ENCODE measurements around the gene UBTD1. TPM values are rescaled to one million over a fixed set of nuclear protein-coding genes. Genes with fewer than 3 reads are reported as not detected.
"Not testable (repeated sequence)": the region's sequence is repeated elsewhere in the genome, so short reads cannot be mapped to it uniquely, and the experiment has no call there.

UBTD1 gene, protein sequence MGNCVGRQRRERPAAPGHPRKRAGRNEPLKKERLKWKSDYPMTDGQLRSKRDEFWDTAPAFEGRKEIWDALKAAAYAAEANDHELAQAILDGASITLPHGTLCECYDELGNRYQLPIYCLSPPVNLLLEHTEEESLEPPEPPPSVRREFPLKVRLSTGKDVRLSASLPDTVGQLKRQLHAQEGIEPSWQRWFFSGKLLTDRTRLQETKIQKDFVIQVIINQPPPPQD
- polyA plus RNA-seq (ENCODE audit: insufficient read length): 6.5 TPM
- long read RNA-seq, donor 1, transcript UBTD1-201 (3 exons, 1,706 nt): major isoform, 12 of 12 reads
- long read RNA-seq, donor 1, partial matches to known transcripts: 0 of 12 reads
- long read RNA-seq, donor 1, other reads (novel, unspliced or antisense): 0 of 12 reads
- long read RNA-seq, donor 2, transcript UBTD1-201 (3 exons, 1,706 nt): major isoform, 5 of 5 reads
- long read RNA-seq, donor 2, partial matches to known transcripts: 0 of 5 reads
- long read RNA-seq, donor 2, other reads (novel, unspliced or antisense): 0 of 5 reads
- long read RNA-seq, donor 3, transcript UBTD1-201 (3 exons, 1,706 nt): major isoform, 8 of 8 reads
- long read RNA-seq, donor 3, partial matches to known transcripts: 0 of 8 reads
- long read RNA-seq, donor 3, other reads (novel, unspliced or antisense): 0 of 8 reads
- long read RNA-seq, donor 4: 0 reads
- long read RNA-seq, donor 5, transcript UBTD1-201 (3 exons, 1,706 nt): major isoform, 11 of 11 reads
- long read RNA-seq, donor 5, partial matches to known transcripts: 0 of 11 reads
- long read RNA-seq, donor 5, other reads (novel, unspliced or antisense): 0 of 11 reads
- long read RNA-seq, donor 6, transcript UBTD1-201 (3 exons, 1,706 nt): major isoform, 18 of 18 reads
- long read RNA-seq, donor 6, partial matches to known transcripts: 0 of 18 reads
- long read RNA-seq, donor 6, other reads (novel, unspliced or antisense): 0 of 18 reads
- long read RNA-seq, donor 7, transcript UBTD1-201 (3 exons, 1,706 nt): major isoform, 9 of 14 reads
- long read RNA-seq, donor 7, partial matches to known transcripts: 5 of 14 reads
- long read RNA-seq, donor 7, other reads (novel, unspliced or antisense): 0 of 14 reads
- long read RNA-seq, donor 8, partial matches to known transcripts: 0 of 4 reads
- long read RNA-seq, donor 8, other reads (novel, unspliced or antisense): 0 of 4 reads

DNA sequence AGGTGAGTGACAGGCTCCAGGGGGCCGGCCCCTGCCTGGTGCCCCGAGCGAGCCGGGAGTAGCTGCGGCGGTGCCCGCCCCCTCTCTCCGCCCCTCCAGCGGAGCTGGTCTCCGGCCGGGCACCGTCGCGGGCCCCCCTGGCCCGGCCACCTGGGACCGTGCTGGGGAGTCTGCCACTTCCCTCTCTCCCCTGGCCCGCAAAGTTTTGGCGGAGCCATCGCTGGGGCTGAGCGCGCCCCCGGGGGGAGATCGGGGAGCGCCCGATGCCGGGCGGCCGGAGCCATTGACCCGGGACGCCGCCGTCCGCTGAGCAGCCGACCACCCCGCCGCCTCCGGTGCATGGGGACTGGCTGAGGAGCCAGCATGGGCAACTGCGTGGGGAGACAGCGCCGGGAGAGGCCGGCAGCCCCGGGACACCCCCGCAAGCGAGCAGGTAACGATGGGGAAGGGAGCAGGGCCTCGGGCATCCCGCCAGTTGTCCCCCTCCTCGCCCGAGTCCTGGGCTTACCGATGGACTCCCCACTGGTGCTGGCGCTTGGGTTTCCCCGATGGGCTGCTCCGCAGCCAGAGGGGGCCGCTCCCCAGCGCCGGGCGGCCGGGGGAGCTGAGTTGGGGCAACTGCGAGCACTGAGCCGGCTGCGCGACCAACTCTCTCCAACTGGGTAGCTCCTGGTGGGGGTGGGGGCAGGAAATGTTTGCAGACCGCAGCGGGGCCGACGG, at the start of gene UBTD1:
TSS of gene UBTD1 (plus strand) at position 84 of the 720 bp plus-strand sequence. CDS start at position 364, 280 bp downstream.
- no peak for DNase-seq

DNA sequence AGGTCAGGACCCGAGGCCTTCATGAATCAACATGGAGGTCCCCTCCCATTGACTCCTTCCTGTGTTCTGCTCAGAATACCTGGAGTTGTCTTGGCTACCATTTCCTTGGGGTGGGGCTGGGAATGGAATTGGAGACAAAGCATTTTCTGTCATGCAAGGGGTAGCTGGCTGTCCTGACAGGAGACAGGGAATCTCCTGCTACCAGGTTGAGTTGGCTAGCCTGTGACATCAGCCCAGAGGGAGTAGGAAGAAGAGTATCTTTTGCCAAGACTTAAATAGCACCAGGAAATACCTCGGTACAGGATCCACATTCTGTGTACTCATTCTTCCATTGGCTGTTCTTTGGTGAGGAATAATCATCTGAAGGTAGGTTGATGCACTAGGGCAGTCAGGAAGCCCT, 47.9 kb upstream of the UBTD1 start:
- DNase-seq: no peak

DNA sequence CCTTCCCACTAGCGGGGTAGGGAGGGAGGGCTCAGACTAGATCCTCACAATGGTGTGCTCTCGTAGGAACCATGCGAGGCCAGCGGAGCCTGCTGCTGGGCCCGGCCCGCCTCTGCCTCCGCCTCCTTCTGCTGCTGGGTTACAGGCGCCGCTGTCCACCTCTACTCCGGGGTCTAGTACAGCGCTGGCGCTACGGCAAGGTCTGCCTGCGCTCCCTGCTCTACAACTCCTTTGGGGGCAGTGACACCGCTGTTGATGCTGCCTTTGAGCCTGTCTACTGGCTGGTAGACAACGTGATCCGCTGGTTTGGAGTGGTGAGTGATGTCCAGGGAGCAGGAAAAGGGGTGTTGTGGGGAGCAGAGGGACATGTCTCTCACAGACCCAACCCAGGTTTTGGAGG, 47.1 kb upstream of the UBTD1 start:
- no peak for DNase-seq

DNA sequence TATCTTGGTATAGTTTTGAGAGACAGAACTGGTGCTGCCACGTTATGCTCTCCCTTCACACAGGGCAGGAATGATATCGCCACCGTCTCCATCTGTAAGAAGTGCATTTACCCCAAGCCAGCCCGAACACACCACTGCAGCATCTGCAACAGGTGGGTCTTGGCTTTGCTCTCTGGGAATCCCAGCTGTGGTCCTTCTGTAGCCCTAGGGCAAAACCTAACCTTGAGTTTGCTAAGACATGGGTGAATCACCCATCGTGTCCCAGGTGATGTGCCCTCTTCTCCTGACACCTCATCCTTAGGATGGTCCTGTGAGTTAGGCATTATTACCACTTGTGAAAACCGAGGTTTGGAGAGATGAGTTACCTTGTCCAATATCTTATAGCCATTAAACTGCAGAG, 46.4 kb upstream of the UBTD1 start:
- no peak for DNase-seq

DNA sequence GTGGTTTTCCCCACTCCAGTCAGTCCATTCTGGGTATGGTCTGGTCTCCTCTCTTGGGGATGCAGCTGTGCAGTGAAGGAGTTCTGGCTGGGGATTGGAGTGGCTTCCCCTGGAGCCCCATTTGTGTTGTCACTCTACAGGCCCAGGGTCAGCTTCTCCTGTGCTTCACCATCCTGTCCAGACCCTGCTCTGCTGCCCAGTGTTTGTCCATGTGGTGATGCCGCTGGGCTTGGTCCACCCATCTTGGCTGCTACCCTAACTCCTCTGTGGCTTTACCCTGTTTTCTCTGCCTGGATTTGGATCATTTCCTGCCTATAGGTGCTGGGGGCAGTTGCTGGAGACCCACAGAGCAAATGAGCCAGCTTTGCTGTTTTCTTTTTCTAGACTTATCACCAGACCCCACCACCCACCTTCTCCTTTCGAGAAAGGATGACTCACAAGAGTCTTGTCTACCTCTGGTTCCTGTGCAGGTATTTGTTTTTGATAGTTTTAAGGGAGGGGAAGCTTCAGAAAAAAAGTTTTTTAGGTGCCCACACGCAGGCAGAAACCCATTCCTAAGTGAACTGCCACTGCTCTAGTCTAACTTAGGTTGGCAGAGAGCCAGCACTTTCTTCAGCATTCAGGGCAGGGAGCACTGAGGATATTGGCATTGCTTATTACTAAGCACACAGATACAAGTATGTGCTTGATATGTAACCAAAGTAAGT, 44.2 kb upstream of the UBTD1 start:
- no peak for DNase-seq

DNA sequence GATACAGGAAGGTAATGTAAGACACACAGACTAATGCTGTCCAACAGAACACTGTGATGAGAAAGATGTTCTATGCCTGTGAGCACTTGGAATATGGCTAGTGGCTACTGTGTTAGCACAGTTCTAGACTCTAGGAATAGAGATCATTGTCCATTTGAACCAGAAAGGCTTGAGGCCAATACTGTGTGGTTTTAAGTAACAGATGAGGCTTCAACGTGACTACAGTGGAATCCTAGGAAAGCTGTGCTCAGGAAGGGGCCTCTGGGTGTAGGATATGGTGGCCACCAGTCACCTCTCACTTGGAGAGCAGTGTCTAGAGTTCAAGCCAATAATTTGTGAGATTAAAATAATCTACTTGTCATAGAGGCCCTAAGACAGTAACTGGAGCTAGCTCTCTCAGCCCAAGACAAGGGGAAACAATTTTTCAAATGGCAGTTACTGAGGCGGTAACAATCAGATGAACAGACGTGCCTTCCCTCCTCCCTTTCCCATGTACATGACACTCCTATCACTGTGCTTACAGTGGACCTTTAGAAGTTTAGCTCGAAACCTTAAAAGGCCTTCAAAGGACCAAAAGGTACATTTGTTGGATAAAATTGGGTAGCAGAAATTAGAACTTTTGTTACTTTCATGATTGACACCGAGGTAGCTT, 42.6 kb upstream of the UBTD1 start:
- no peak for DNase-seq

DNA sequence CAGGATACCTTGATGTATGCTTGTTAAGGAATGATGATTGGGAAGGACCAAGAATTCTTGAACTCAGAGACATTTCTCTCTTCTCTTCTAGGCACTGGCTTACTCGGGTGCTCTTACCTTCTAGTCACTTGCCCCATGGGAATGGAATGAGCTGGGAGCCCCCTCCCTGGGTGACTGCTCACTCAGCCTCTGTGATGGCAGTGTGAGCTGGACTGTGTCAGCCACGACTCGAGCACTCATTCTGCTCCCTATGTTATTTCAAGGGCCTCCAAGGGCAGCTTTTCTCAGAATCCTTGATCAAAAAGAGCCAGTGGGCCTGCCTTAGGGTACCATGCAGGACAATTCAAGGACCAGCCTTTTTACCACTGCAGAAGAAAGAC, 42.0 kb upstream of the UBTD1 start:
- DNase-seq: no peak

DNA sequence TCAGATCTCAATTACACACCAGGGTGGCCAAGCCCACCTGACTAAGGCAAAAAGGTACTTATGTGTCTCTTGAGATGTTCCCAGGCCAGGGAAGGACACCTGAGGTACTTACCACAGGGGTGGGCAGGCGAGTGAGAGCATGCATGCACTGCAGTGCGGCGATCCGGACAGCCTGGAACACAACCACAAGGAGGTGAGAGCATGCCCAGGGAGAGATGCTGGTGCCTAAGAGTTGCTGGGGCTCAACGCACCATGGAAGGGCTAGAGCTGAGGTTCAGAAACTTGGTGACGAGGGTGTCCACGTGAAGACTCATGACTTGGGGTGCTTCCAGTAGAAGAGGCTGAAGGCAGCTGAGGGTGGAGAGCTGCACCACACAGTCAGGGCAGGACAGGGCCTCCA, 39.6 kb upstream of the UBTD1 start:
- no peak for DNase-seq

DNA sequence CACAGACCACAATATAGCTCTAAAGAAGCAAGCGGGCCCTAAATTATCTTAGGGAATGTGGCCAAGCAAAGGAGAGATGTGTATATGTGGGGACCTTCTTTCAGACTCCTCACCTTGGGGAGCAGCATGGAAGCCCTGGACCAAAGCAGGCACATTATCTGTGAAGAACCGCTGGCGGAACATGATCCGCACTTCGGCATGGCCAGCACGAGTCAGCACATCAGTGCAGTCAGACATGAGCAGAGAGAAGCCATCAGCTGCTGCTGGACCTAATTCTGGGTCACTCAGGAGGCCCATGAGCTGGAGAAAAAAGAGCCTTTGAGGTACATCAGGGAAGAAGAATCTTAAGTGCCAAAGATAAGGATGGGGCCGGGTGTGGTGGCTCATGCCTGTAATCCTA, 38.8 kb upstream of the UBTD1 start:
- no peak for DNase-seq

DNA sequence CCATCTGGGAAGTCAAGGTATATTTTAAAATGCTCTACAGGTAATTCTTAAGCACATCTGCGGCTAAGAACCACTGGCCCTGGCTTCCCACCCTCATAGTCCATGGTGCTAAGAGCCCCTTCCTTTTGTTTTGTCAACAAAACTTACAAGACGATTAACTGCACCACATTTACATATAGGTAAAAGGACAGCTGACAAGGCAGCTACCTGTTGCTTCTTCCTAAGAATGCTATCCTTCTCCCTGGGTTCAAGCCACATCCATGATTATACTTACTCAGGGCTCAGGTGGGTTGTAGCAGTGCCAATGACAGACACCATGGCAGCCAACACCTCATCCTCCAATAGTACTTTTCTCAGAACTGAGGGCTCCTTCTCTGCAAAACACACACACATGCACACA, 36.4 kb upstream of the UBTD1 start:
- no peak for DNase-seq

DNA sequence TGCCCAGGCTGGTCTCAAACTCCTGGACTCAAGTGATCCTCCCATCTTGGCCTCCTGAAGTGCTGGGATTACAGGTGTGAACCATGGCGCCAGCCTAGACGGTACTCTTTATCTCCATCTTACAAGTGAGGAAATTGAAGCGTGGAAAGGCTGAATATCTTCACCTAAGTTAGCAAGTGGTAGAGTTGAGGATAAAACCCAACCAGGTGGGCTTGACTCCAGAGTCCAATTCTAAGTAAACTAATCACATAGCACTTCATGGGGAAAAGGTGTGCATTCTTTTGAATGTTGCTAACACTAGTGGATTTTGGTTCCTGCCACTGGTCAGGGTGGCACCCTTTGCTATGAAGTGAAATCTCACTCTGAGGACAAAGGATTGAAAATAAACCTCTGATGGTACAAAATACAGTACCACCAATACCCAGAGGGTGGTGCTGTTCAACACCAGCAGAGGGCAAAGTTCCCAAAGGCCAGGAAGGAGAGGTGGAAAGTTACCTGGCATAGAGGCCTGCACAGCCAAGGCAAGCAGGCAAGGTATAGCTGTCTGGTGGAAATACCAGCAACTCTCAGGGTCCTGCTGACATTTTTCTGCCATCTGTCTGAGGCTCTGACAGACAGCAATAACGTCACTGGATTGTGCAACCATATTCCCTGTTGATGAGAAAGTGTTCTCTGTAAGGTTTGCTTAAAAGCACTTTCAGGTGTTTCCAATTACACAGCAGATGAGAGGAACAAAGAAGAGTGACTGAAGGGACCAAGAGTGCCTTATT, 35.2 kb upstream of the UBTD1 start:
- DNase-seq: peak; percentile 49

DNA sequence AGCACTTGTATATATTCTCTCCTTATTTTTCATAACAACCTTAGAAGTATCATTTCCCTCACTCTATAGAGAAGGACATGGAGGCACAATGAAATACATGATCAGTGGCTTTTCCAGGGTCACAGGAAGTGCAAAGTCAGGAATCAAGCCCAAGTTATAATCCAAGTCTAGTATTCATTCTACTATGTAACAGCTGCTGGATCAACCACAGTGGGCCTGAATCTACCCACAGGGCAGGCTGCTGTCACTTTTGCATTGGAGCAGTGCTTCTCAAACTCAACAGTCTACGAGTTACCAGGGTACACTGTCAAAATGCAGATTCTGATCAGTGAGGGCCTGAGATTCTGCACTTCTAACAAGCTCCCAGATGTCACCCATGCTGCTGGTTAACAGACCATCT, 34.5 kb upstream of the UBTD1 start:
- no peak for DNase-seq

DNA sequence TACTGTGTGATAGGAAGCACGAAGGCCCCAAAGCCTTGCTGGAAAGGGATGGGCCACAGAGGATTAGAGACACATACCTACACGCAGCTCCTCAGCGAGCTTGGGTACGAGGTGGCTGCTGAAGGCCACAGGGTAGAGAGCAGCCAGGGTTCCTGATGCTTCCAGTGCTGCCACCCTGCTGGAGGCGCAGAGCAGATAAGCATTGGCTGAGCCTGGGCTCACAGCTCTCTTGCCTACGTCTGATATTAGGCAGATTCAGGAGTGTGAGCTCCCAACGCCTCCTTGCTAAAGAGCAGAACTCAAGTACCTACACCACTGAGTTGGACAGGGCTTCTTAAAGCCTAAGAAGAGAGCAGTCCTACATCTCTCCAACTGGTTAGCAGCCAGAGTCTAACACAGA, 32.7 kb upstream of the UBTD1 start:
- DNase-seq: no peak

DNA sequence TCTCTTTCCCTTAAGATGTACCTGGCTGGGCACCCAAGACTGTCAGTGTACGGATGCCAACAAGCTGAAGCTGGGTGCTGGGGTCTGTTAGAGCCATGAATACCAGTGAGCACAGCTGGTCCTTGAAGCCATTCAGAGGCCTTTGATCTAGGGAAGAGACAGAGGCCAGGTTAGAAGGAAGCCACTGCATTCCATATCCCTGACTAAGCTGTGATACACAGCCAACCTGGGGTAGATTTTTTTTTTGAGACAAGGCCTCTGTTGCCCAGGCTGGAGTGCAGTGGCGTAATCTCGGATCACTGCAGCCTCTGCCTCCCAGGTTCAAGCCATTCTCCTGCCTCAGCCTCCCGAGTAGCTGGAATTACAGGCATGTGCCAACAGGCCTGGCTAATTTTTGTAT, 32.0 kb upstream of the UBTD1 start:
- no peak for DNase-seq

DNA sequence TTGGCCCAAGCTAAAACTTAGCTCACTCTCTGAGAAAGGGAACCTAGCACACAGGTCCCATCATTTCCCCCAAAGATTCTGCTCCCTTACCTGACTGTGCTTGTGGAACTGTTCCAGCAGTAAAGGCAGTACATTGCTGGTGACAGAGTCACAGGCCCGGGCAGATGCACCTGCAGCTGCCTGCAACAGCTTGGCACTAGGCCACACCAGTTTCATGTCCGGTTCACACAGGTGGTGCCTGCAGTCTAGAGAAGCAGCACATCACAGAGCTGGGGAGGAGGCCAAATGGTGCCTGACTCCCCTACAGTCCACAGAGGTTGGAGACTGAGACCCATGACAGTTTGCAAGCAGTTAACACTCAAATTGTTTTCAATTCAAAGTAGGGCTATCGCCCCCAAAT, 30.6 kb upstream of the UBTD1 start:
- DNase-seq: no peak

DNA sequence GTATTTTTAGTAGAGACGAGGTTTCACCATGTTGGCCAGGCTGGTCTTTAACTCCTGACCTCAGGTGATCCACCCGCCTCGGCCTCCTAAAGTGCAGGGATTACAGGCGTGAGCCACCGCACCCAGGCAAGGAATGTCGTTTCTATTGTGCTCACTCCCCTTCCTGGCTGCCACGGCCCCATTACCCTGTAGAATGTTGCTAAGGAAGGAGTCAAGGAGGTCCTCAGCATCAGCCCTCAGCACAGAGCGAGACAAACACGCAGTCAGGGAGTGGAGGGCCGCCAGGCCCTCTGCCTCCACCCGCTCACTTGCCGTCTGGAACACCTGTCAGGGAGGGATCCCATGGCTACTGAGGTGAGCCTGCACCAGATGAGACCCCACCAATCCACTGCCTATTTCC, 29.9 kb upstream of the UBTD1 start:
- not testable (repeated sequence) for DNase-seq

DNA sequence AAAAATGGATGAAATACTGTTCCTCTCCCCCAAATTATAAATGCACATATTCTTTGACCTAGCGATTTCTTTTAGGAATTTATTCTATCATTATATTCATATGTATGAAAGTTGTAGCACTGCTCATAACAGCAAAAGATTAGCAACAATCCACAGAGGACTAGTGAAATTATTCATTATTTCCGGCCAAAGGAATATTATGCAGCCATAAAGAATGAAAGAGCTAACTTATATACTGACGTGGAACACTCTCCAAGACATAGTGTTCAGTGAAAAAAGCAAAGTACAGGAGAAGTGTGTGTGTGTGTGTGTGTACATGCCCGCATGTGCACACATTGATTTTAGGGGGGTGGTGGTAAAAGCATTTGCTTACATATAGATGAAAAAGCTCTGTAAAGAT, 23.8 kb upstream of the UBTD1 start:
- no peak for DNase-seq

DNA sequence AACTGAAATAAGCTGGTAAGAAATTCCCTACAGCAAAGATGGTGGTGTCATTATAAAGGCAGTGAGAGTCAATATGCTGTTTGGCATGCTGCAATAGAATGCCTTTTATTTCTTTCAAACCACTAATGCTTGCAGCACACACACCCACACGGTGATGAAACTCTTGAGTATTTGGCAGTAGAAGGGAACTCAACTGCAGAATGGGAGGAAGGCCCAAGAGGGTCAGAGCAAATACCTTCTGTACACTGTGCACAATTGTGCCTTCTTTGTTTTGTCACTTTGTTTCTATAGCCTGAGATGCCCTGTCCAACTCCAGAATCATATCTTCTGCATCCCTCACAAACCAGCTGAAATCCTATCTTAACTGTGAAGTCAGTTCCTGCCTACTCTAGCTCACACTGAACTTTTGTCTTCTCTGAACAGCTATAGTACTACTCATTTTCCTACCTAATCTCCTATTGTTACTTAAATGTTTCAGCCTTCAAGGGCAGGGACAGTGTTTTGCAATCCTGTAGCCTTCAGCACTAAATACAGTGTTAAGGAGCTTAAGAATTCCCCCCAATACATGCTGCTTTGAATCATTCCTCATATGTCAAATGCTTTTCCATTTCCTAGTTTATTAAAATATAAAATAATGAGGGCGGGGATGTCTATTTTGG, 22.7 kb upstream of the UBTD1 start:
- no peak for DNase-seq

DNA sequence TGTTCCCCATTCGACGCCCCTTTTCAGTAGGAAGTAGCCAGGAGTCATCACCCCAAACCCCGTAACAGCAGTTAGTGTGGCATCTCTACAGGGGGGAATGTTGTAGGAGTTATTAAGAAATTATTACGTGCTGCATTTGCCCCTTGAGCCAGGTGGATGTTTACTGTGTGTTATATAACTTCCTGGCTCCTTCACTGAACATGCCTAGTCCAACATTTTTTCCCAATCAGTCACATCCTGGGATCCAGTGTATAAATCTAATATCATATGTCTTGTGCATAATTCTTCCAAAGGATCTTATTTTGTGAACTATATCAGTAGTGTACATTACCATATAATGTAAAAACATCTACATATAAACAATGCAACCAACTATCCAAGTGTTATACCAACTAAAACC, 19.3 kb upstream of the UBTD1 start:
- DNase-seq: not testable (repeated sequence)

Data from left kidney (tissue), 8 donors.